Adrenal gland (tissue), 5 donors: ENCODE results near the gene REM2.

Experiments used
- POLR2A ChIP-seq, 2 donors: fragments of 450-650 bp; IDR thresholded peaks; one replicate each; pipeline ENCODE4 v1.6.1; 2017; ENCODE audit warnings: antibody characterized with exemption in 2 of 2, mild to moderate bottlenecking in 2 of 2, moderate library complexity in 1 of 2
- TF ChIP-seq, protein P1 (sequence below), 6 experiments: fragments of 450-650 bp in 4 of 6; fragments of 200-600 bp in 2 of 6; sonication (generic) in 1 of 6; IDR thresholded peaks; 1 replicate in 5 of 6; 2 replicates in 1 of 6; pipeline versions ENCODE4 v1.5.1 to v1.8.0; 2016 to 2021; ENCODE audit warnings: antibody characterized with exemption in 6 of 6, mild to moderate bottlenecking in 2 of 6, moderate library complexity in 1 of 6
- donor health status: DM: no; HTN: no; CAD: no.

DNA sequence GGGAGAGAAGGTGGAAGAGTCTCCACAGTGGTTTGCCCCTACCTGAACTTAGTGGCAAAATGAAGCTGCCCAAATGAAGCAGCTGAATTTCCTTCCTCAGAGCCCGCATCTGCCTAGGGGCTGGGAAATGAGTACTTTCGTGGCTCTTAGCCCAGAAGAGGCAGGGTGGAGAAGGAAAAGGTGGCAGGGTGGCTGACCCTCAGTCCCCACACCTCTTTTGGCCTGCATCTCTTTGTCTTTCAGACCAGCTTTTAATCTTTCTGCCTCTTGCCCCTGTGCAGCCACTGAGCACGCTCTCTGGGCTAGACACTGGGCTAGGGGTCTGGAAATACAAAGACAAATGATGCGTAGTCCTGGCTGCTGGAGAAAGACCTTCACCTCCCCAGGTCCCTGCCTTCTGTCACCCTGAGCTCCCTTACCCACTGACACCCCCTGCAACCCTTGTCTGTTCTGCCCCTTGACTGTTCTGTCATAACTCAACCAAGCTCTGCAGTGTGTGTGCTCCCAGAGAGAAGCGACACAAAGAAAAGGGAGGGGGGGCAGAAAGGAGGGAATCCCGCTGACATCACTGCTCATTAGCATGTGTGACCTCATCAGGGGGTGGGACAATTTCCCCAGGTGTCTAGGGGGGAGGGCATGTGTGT, 371 bp upstream of the REM2 start:
- no peak for TF ChIP-seq POLR2A (IDR thresholded peaks at IDR 0.05)
- TF ChIP-seq, protein P1, sequence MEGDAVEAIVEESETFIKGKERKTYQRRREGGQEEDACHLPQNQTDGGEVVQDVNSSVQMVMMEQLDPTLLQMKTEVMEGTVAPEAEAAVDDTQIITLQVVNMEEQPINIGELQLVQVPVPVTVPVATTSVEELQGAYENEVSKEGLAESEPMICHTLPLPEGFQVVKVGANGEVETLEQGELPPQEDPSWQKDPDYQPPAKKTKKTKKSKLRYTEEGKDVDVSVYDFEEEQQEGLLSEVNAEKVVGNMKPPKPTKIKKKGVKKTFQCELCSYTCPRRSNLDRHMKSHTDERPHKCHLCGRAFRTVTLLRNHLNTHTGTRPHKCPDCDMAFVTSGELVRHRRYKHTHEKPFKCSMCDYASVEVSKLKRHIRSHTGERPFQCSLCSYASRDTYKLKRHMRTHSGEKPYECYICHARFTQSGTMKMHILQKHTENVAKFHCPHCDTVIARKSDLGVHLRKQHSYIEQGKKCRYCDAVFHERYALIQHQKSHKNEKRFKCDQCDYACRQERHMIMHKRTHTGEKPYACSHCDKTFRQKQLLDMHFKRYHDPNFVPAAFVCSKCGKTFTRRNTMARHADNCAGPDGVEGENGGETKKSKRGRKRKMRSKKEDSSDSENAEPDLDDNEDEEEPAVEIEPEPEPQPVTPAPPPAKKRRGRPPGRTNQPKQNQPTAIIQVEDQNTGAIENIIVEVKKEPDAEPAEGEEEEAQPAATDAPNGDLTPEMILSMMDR (IDR thresholded peaks at IDR 0.05) = no peak
